GM23338 (cell line): ENCODE data around the gene KLHL9.

ENCODE experiments used
- CREB1 ChIP-seq: fragments of 250-450 bp; sonication (Bioruptor Pico); IDR thresholded peaks from 2 replicates; pipeline ENCODE4 v1.5.0; 2020; ENCODE audit warnings: low read depth, mild to moderate bottlenecking, moderate library complexity
- EZH2phosphoT487 ChIP-seq: fragments of 200-600 bp; sonication (generic); IDR thresholded peaks from one replicate; pipeline ENCODE4 v1.8.1; 2018; ENCODE audit warnings: antibody characterized with exemption; ENCODE audit not compliant: unreplicated experiment
- POLR2AphosphoS5 ChIP-seq: IDR thresholded peaks from 2 replicates; pipeline ENCODE4 v1.6.1; 2016; ENCODE audit warnings: antibody characterized with exemption, low read depth
- ZNF331 ChIP-seq: fragments of 250-450 bp; sonication (Bioruptor Pico); IDR thresholded peaks from 2 replicates; pipeline ENCODE4 v1.5.0; 2020; ENCODE audit warnings: low read depth, mild to moderate bottlenecking, moderate library complexity
- TF ChIP-seq, protein P1 (sequence below), 2 experiments: fragments of 200-600 bp in 1 of 2; sonication (generic) in 1 of 2; conservative IDR thresholded peaks; 2 replicates each; pipeline versions ENCODE4 v1.5.1 to v1.6.1; 2016 to 2017; ENCODE audit warnings: antibody characterized with exemption in 2 of 2, low read depth in 2 of 2, mild to moderate bottlenecking in 2 of 2, moderate library complexity in 1 of 2
- TF ChIP-seq, protein P2 (sequence below): IDR thresholded peaks from one replicate; pipeline ENCODE4 v1.6.1; 2018; ENCODE audit warnings: antibody characterized with exemption; ENCODE audit not compliant: unreplicated experiment

DNA sequence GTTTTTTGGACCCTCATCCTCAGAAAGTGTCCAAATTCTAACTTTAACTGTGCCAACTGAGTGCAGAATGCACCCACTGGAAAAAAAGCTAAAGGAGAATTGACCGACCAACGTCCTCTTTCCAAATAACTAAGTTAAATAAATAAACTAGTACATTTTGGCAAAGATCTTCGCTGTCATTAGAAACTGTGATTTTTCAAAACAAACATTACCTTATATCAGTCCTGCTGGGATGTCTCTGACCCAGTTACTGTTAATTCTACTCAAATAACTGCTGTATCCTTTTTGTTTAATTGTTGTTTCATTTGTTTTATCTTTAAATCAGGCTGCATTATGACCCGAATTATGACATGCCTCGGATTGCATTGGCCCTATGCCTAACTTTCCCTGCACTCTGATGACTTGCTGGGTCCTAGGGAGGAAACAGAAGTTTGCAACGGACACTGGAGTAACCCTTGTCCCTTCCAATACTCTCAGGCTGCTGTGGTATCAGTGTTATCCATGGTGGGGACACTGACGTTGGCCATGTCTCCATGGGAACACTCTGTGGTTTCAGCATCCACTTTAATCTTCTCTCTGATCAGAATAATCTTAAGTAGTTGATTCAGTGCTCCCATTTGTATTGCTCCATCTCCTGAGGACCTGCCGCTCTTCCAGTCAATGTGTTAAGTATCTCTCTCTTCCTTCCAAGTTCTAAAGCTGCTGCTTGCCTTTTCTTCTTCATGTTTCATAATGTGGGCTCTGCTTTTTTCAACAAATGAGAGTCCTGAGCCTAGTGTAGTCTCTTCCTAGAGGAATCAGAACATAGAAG lies 19.0 kb downstream of the KLHL9 start:
- TF ChIP-seq, protein P1, sequence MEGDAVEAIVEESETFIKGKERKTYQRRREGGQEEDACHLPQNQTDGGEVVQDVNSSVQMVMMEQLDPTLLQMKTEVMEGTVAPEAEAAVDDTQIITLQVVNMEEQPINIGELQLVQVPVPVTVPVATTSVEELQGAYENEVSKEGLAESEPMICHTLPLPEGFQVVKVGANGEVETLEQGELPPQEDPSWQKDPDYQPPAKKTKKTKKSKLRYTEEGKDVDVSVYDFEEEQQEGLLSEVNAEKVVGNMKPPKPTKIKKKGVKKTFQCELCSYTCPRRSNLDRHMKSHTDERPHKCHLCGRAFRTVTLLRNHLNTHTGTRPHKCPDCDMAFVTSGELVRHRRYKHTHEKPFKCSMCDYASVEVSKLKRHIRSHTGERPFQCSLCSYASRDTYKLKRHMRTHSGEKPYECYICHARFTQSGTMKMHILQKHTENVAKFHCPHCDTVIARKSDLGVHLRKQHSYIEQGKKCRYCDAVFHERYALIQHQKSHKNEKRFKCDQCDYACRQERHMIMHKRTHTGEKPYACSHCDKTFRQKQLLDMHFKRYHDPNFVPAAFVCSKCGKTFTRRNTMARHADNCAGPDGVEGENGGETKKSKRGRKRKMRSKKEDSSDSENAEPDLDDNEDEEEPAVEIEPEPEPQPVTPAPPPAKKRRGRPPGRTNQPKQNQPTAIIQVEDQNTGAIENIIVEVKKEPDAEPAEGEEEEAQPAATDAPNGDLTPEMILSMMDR (conservative IDR thresholded peaks at IDR 0.05; ENCODE audit: low read depth in 2 of 2) = no peak
- TF ChIP-seq CREB1 (CRISPR knock-in tag) (no peak), POLR2AphosphoS5 (no peak), ZNF331 (no peak), EZH2phosphoT487 (no peak)
- TF ChIP-seq, protein P2, sequence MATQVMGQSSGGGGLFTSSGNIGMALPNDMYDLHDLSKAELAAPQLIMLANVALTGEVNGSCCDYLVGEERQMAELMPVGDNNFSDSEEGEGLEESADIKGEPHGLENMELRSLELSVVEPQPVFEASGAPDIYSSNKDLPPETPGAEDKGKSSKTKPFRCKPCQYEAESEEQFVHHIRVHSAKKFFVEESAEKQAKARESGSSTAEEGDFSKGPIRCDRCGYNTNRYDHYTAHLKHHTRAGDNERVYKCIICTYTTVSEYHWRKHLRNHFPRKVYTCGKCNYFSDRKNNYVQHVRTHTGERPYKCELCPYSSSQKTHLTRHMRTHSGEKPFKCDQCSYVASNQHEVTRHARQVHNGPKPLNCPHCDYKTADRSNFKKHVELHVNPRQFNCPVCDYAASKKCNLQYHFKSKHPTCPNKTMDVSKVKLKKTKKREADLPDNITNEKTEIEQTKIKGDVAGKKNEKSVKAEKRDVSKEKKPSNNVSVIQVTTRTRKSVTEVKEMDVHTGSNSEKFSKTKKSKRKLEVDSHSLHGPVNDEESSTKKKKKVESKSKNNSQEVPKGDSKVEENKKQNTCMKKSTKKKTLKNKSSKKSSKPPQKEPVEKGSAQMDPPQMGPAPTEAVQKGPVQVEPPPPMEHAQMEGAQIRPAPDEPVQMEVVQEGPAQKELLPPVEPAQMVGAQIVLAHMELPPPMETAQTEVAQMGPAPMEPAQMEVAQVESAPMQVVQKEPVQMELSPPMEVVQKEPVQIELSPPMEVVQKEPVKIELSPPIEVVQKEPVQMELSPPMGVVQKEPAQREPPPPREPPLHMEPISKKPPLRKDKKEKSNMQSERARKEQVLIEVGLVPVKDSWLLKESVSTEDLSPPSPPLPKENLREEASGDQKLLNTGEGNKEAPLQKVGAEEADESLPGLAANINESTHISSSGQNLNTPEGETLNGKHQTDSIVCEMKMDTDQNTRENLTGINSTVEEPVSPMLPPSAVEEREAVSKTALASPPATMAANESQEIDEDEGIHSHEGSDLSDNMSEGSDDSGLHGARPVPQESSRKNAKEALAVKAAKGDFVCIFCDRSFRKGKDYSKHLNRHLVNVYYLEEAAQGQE = no peak
